Peyer's patch (tissue), 4 donors: Measurements from ENCODE around the gene SCFD2.

ENCODE experiments used
- CTCF ChIP-seq, 6 experiments: fragments of 450-650 bp in 4 of 6; fragments of 200-600 bp in 2 of 6; sonication (generic) in 1 of 6; IDR thresholded peaks; one replicate each; pipeline ENCODE4 v1.5.1; 2017 to 2019; ENCODE audit warnings: antibody characterized with exemption in 6 of 6, mild to moderate bottlenecking in 3 of 6, moderate library complexity in 1 of 6
- POLR2A ChIP-seq, 2 donors: fragments of 450-650 bp; IDR thresholded peaks; one replicate each; pipeline ENCODE4 v1.5.1; 2017; ENCODE audit warnings: antibody characterized with exemption in 2 of 2, mild to moderate bottlenecking in 2 of 2, moderate library complexity in 2 of 2

- TF ChIP-seq CTCF (IDR thresholded peaks at IDR 0.05) (no peak), POLR2A (IDR thresholded peaks at IDR 0.05) (no peak)
These were observed 172.8 kb downstream of the SCFD2 start for GRCh38 chr4:53193111-53193510.
